Motor neuron (in vitro differentiated cells): Measurements from ENCODE around the gene IQCH. TPM values are rescaled to one million over a fixed set of nuclear protein-coding genes. Genes with fewer than 3 reads are reported as not detected.
A peak's percentile ranks its signal among the peaks of the same experiment; 100 is the strongest.

ENCODE experiments used
- ATAC-seq, 8 experiments: fragments of 200-7000 bp; cut with Tn5 transposase; replicated peaks in 6 of 8; 2 replicates each; pipeline ENCODE4 v1.8.0; 2021; ENCODE audit warnings: mild to moderate bottlenecking in 8 of 8, moderate library complexity in 8 of 8
- H3K27ac ChIP-seq, 2 donors: fragments of 250-450 bp; sonication (Bioruptor Pico); 2 replicates each; pipeline ENCODE4 v1.9.0; 2021; ENCODE audit warnings: antibody characterized with exemption in 2 of 2, mild to moderate bottlenecking in 2 of 2, moderate library complexity in 1 of 2
- H3K4me1 ChIP-seq, 2 donors: fragments of 250-450 bp; sonication (Bioruptor Pico); replicated peaks in 1 of 2; 2 replicates each; pipeline ENCODE4 v1.6.1; 2021; ENCODE audit warnings: antibody characterized with exemption in 2 of 2, mild to moderate bottlenecking in 2 of 2, moderate library complexity in 1 of 2
- H3K4me3 ChIP-seq, 5 donors: fragments of 250-450 bp; sonication (Bioruptor Pico); 2 replicates each; pipeline ENCODE4 v1.9.0; 2021; ENCODE audit warnings: antibody characterized with exemption in 5 of 5, mild to moderate bottlenecking in 5 of 5, moderate library complexity in 4 of 5
- WGBS, 10 experiments: fragments of 450-650 bp; shearing (Covaris generic); methylation state at CpG; one replicate each; pipeline ENCODE4 v1.0.0; 2022; 5-methylcytosine and 5-hydroxymethylcytosine counted together
- in situ Hi-C, 9 experiments: fragments of 400-800 bp; cut with MboI; loops; one replicate each; pipeline ENCODE4 v1.15.0; 2021; ENCODE audit warnings: low sequenced_read_pairs in 9 of 9, low pct_unique_long_range_greater_than_20kb in 2 of 9; ENCODE audit not compliant: unreplicated experiment in 9 of 9
- total RNA-seq, 8 experiments: library from RNA; unstranded; fragments of 300-600 nt; gene quantifications; 2 replicates each; pipeline versions ENCODE4 v1.2.3 to v1.2.4, GENCODE V29; 2022

The IQCH gene
- total RNA-seq, 8 experiments from 2014 or later = 3.8 to 11.2 (median 5.3) TPM

- peak in 3 of 8 experiments; percentile 28 to 97 (median 38) for ATAC-seq
- Histone ChIP-seq H3K27ac (no peak overlapping the region), H3K4me3 (no peak overlapping the region), H3K4me1 (no peaks in the 10 kb centered on the region)
- WGBS, 10 experiments = 17% methylated on average over 1 of the region's 1 CpG; no CpG with 5 or more reads in 9 of the 10 experiments
- in situ Hi-C loops = no loop called here
Measured at GRCh38 chr15:67380921-67381320, 126.3 kb downstream of the IQCH start.

GRCh38 chr15:67381416-67382045 lies 126.9 kb downstream of the IQCH start:
- Histone ChIP-seq H3K4me1 (no peaks in the 10 kb centered on the region), H3K4me3 (no peak overlapping the region), H3K27ac (no peak overlapping the region)
- in situ Hi-C loops = no loop called here
- 63 to 100% (median 92%) methylated on average over 2 to 8 of the region's 8 CpGs for WGBS, 10 experiments
- ATAC-seq = no peak

- 88 to 100% (median 95%) methylated on average over 1 to 3 of the region's 3 CpGs; no CpG with 5 or more reads in 1 of the 10 experiments for WGBS, 10 experiments
- in situ Hi-C loops = no loop called here
Measured at GRCh38 chr15:67382723-67383122, 128.1 kb downstream of the IQCH start.

GRCh38 chr15:67383899-67384298 lies 129.3 kb downstream of the IQCH start:
- no peak for ATAC-seq
- no peaks in the 10 kb centered on the region for H3K4me1 ChIP-seq
- H3K4me3 ChIP-seq = no peak overlapping the region
- in situ Hi-C loops = no loop called here
- H3K27ac ChIP-seq = no peak overlapping the region
- WGBS, 10 experiments = 56 to 100% (median 92%) methylated on average over 1 of the region's 1 CpG; no CpG with 5 or more reads in 1 of the 10 experiments

More at GRCh38 chr15:67382723-67383122, 128.1 kb downstream of the IQCH start:
- ATAC-seq = no peak
- Histone ChIP-seq H3K27ac (no peak overlapping the region), H3K4me3 (no peak overlapping the region), H3K4me1 (no peaks in the 10 kb centered on the region)

GRCh38 chr15:67384761-67385160 lies 130.2 kb downstream of the IQCH start:
- no peak for ATAC-seq
- Histone ChIP-seq H3K27ac (no peak overlapping the region), H3K4me1 (no peaks in the 10 kb centered on the region), H3K4me3 (no peak overlapping the region)
- 40 to 100% (median 81%) methylated on average over 1 to 4 of the region's 4 CpGs; no CpG with 5 or more reads in 1 of the 10 experiments for WGBS, 10 experiments
- in situ Hi-C loops = no loop called here

- WGBS, 10 experiments = 0 to 80% (median 17%) methylated on average over 1 of the region's 1 CpG; no CpG with 5 or more reads in 1 of the 10 experiments
- Histone ChIP-seq H3K27ac (no peak overlapping the region), H3K4me1 (no peaks in the 10 kb centered on the region), H3K4me3 (no peak overlapping the region)
- in situ Hi-C loops = no loop called here
- ATAC-seq = no peak
Measured at GRCh38 chr15:67385971-67386370, 131.4 kb downstream of the IQCH start.

GRCh38 chr15:67386947-67387346 lies 132.4 kb downstream of the IQCH start:
- Histone ChIP-seq H3K27ac (no peak overlapping the region), H3K4me1 (no peaks in the 10 kb centered on the region), H3K4me3 (no peak overlapping the region)
- in situ Hi-C loops = no loop called here
- no peak for ATAC-seq
- 81 to 100% (median 97%) methylated on average over 1 to 2 of the region's 2 CpGs for WGBS, 10 experiments

- Histone ChIP-seq H3K4me1 (peaks cover 0 to under 1% of the 10 kb centered on the region in 2 donors), H3K27ac (no peak overlapping the region), H3K4me3 (no peak overlapping the region)
- 20 to 100% (median 70%) methylated on average over 1 of the region's 1 CpG; no CpG with 5 or more reads in 4 of the 10 experiments for WGBS, 10 experiments
- ATAC-seq = peak in 1 of 8 experiments; percentile 76
- in situ Hi-C loops = no loop called here
Measured at GRCh38 chr15:67389975-67390374, 135.4 kb downstream of the IQCH start.

GRCh38 chr15:67394873-67395639 lies 140.5 kb downstream of the IQCH start:
- H3K4me3 ChIP-seq = no peak overlapping the region
- H3K27ac ChIP-seq = no peak overlapping the region
- 20 to 75% (median 48%) methylated on average over 1 to 9 of the region's 9 CpGs; no CpG with 5 or more reads in 1 of the 10 experiments for WGBS, 10 experiments
- peaks cover 0 to 6% of the 10 kb centered on the region in 2 donors for H3K4me1 ChIP-seq
- peak in 3 of 8 experiments; percentile 50 to 77 (median 58) for ATAC-seq
- in situ Hi-C loops = no loop called here

GRCh38 chr15:67396114-67396513 lies 141.5 kb downstream of the IQCH start:
- 50 to 96% (median 83%) methylated on average over 1 to 5 of the region's 5 CpGs; no CpG with 5 or more reads in 1 of the 10 experiments for WGBS, 10 experiments
- H3K27ac ChIP-seq = no peak overlapping the region
- in situ Hi-C loops = no loop called here
- H3K4me3 ChIP-seq = no peak overlapping the region
- H3K4me1 ChIP-seq = peaks cover 2 to 12% of the 10 kb centered on the region in 2 donors
- ATAC-seq = no peak

GRCh38 chr15:67397139-67397538 lies 142.6 kb downstream of the IQCH start:
- in situ Hi-C loops = no loop called here
- peaks cover 5 to 19% of the 10 kb centered on the region in 2 donors for H3K4me1 ChIP-seq
- H3K4me3 ChIP-seq = no peak overlapping the region
- ATAC-seq = peak in 5 of 8 experiments; percentile 13 to 56 (median 31)
- H3K27ac ChIP-seq = no peak overlapping the region
- WGBS, 10 experiments = 58 to 100% (median 76%) methylated on average over 1 of the region's 1 CpG; no CpG with 5 or more reads in 2 of the 10 experiments

- in situ Hi-C loops = no loop called here
- no peak overlapping the region for H3K4me3 ChIP-seq
- H3K4me1 ChIP-seq = peaks cover 7 to 19% of the 10 kb centered on the region in 2 donors
- no peak for ATAC-seq
- H3K27ac ChIP-seq = no peak overlapping the region
- 60 to 100% (median 94%) methylated on average over 1 to 4 of the region's 4 CpGs for WGBS, 10 experiments
Measured at GRCh38 chr15:67399925-67400324, 145.3 kb downstream of the IQCH start.

GRCh38 chr15:67400890-67401289 lies 146.3 kb downstream of the IQCH start:
- no peak overlapping the region for H3K4me3 ChIP-seq
- WGBS, 10 experiments = 53 to 80% (median 72%) methylated on average over 2 of the region's 2 CpGs; no CpG with 5 or more reads in 1 of the 10 experiments
- peaks cover 7 to 16% of the 10 kb centered on the region in 2 donors for H3K4me1 ChIP-seq
- ATAC-seq = peak in 5 of 8 experiments; percentile 23 to 44 (median 31)
- in situ Hi-C loops = no loop called here
- no peak overlapping the region for H3K27ac ChIP-seq
